HFF-Myc (cell line): ENCODE measurements around the gene OR9Q2.
"Not testable (repeated sequence)": the region's sequence is repeated elsewhere in the genome, so short reads cannot be mapped to it uniquely, and the experiment has no call there.

ENCODE experiments used
- DNase-seq: peaks from one replicate; pipeline ENCODE4 v3.0.0-alpha.2; 2011; ENCODE audit warnings: low read depth; ENCODE audit errors: extremely low read depth
- H3K4me3 ChIP-seq: replicated peaks from 2 replicates; pipeline ENCODE4 v1.5.1; 2011; ENCODE audit warnings: low read depth, mild to moderate bottlenecking, control low read depth, low read length
- TF ChIP-seq, protein P1 (sequence below): IDR thresholded peaks from 2 replicates; pipeline ENCODE4 v1.5.1; 2012; ENCODE audit warnings: mild to moderate bottlenecking, low read depth, low read length, control low read depth; ENCODE audit errors: missing control alignments

The OR9Q2 gene

GRCh38 chr11:58199271-58199670 lies 10.4 kb downstream of the OR9Q2 start:
- H3K4me3 ChIP-seq: no peak overlapping the region
- DNase-seq: no peak
- TF ChIP-seq, protein P1, sequence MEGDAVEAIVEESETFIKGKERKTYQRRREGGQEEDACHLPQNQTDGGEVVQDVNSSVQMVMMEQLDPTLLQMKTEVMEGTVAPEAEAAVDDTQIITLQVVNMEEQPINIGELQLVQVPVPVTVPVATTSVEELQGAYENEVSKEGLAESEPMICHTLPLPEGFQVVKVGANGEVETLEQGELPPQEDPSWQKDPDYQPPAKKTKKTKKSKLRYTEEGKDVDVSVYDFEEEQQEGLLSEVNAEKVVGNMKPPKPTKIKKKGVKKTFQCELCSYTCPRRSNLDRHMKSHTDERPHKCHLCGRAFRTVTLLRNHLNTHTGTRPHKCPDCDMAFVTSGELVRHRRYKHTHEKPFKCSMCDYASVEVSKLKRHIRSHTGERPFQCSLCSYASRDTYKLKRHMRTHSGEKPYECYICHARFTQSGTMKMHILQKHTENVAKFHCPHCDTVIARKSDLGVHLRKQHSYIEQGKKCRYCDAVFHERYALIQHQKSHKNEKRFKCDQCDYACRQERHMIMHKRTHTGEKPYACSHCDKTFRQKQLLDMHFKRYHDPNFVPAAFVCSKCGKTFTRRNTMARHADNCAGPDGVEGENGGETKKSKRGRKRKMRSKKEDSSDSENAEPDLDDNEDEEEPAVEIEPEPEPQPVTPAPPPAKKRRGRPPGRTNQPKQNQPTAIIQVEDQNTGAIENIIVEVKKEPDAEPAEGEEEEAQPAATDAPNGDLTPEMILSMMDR: no peak

DNA sequence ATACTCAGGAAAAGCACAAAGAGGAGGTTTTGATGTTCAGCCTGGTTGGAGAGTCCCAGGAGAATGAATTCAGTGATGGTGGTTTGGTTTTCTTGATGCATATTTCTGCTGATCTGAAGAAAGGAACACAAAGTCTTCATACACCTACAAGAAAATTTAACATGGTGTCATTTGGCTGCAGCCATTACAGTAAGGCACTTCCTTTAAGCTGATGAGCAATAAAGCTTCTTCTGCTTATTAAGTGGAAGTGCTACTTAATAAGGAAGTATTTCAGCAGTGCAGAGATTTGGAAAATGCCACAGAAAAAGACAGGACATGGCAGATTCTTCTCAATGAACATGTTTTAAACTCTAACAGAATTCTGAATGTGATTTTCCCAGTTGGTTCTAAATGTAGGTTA lies 15.2 kb downstream of the OR9Q2 start, which contains the start of gene OR1S2:
Gene OR1S2 (minus strand): TSS at position 101 of the 400 bp plus-strand sequence. CDS start 0 bp downstream, at position 101.
- DNase-seq: no peak
- H3K4me3 ChIP-seq: no peak within 1 kb of the TSS
- TF ChIP-seq, protein P1: no peak

- DNase-seq, H3K4me3 ChIP-seq: not testable (repeated sequence)
These were observed 23.6 kb downstream of the OR9Q2 start, which contains the start of gene OR1S1 for GRCh38 chr11:58212420-58212819. OR1S1 (plus strand) TSS chr11:58212720.

DNA sequence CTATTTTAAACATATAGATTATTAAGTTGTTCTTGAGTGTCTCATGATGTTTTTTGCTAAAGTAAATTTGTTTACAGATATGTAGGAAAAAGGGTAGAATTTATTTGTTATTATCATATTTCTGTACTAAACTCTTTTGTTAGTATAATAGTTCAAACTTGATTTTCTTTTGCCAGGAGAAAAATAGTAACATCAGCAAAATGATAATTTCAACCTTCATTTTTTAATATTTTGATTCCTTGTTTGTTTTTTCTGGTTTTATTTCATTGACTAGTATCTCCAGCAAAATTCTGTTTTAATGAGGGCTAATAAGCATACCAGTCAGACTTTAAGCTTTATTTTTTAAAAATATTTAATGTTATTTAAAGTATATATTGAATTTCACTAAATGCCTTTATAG lies 27.6 kb downstream of the OR9Q2 start:
- no peak overlapping the region for H3K4me3 ChIP-seq
- TF ChIP-seq, protein P1: no peak
- no peak for DNase-seq

DNA sequence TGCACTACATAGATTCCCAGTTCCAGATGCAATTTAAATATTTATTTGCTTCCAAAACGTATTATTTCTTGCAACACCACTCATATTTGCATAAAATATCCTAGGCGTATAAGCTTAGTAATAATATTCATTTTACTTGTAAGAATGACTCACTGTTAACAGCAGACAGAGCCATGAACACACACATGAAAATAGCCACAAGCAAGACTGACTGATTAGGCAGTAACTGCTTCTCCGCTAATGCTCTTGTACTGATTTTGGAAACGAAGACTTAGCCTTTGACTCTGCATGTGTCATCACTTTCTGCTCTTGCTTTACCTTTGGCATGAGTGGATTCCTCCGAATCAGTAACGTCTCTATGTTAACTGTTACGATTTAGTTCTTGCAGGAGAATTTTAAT lies 33.9 kb downstream of the OR9Q2 start:
- no peak overlapping the region for H3K4me3 ChIP-seq
- TF ChIP-seq, protein P1: no peak
- DNase-seq: no peak

DNA sequence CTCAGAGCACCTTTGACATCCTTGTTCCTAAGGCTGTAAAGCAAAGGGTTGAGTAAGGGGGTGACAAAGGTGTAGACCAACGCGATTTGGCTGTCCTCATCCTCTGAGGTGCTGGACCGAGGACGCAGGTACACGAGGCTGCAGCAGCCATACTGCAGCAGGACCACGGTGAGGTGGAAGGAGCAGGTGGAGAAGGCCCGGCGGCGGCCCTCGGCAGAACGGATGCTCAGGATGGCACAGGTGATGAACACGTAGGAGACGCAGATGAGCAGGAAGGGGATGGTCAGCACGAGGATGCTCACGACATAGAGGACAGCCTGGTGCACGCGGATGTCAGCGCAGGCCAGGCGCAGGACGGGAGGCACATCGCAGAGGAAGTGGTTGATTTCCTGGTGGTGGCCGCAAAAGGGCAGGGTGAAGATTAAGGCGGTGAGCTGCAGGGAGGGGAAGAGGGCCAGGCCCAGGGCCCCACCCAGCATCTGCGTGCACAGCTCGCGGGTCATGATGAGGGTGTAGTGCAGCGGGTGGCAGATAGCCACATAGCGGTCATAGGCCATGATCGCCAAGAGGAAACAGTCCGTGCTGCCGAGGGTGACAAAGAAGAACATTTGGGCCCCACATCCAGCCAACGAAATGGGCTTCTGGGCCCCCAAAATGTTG lies 39.2 kb downstream of the OR9Q2 start:
- TF ChIP-seq, protein P1: no peak
- DNase-seq: no peak
- no peak overlapping the region for H3K4me3 ChIP-seq
